HG02759 (cell line): ENCODE results near the gene FGR.

Experiments
- ATAC-seq: cut with Tn5 transposase; IDR thresholded peaks from one replicate; pipeline ENCODE4 v1.9.1; 2021; ENCODE audit warnings: mild to moderate bottlenecking, moderate library complexity; ENCODE audit not compliant: unreplicated experiment

Gene FGR

DNA sequence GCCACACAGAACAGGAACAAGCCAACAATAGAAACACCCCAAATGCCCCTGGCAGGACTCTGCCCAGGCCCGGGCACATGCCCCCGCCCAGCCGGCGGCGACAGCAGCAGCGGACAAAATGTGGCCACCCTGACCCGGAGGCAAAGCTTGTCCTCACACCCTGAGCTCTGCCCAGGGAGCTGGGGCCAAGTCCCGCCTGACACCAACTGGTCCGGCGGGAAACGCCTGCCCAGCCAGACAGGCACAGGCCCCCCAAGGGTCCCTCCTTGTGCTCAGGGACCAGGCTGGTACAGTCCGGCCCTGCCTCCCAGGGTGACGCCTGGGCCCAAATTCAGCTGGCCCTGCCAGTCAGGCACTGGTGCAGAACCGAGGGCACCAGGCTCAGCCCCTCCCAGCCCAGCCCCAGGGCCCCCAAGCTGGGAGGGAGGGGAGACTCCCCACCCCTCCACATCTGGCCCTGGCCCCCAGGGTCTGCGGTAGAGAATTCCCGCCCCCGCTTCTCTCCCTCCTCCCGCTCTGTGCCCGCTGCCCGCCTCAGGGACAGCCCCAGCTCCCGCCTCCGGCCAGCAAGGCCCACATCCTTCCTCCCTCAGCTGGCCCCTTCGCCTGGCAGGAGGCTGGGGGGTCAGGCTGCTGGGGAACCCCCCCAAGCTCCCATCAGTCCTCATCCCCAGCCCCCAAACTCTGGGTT is 33.1 kb downstream of the FGR start:
- no peak for ATAC-seq

DNA sequence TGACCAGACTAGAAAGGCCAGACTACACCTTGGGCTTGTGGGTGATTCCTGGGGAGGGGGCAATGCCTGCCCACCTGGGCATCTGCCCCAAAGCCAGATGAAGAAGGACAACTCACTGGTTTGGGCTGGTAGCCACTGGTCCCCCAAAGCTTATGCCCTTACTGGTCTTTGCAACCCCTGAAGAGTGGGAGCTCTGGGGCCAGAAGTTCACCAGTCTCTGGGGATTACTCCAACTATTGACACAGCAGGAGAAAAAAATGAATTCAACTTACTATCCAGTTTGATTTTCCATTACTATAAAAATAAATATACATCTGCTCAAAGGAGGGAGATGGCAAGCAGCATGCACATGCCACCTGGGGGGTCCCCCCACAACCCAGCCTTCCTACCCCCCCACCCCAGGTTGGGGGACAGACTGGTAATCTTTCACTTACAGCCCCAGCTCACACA is 33.6 kb downstream of the FGR start:
- no peak for ATAC-seq

DNA sequence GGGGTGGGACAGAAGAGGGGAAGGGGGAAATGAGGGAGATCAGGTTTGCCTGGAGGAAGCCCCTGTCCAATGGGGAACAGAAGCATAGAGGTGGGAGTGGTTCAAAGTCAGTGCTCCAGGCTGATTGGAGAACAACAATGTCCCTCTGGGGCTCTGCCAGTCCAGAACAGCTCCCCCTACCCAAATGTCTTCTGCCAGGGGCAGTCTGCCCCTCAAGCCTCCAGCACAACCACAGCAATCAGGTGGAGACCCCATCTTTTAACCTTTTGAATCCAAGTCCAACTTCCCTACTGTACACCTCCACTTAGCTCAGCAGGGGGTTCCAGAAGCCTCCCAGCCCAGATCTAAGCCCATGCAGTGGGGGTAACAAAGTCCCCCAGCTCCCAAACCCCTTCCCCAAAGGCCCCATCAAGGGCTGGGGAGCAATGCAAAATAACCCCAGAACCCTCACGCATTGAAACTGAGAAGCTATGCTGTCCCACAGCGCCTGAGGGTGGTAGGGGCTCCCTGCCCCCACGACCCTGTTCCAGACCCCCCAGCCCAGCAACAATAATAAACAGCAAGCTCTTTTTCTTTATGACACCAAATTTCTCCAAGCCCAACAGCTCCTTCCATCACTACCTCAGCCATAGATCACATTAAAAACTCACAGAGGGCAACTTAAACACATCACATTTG is 34.3 kb downstream of the FGR start:
- no peak for ATAC-seq

DNA sequence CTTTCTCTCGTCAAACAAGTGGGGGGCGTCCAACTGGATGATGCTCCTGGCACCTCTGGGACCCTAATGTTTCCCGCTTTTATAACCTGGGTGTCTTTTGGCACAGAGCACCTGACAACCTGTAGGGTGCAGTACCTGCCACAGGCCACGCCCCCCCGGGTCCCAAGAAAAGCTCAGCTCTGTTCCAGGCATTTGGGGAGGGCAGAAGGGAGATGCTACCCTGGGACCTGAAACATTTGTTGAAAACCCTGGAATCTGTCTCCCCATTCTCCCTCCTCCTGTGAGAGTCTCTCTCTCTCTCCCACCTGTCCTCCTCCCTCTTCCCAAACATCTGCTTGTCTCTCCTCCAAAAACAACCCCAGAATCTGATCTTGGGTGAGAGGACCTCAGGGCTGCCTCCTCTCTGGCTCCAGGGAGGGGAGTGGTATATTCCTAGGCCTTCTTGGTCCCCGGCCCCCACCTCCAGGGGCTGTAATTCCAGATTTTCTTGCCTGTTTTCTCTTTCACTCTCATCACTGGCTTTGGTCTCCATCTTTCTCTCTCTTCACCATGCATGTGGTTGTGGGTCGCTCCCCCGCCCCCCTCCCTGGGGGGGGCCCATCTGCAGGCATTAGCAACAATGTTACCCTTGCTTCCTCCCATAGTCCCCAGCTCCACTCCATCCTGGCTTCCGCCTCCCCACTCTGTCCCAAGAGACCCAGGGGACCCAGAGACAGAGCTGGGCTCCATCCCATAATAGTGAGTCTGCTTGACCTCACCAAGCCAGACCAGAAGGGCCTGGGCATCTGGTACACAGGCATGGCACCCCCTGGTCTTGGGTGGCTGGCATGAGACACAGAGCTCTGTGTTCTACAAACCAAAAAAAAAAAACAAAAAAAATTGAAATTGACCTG is 35.1 kb downstream of the FGR start:
- no peak for ATAC-seq

DNA sequence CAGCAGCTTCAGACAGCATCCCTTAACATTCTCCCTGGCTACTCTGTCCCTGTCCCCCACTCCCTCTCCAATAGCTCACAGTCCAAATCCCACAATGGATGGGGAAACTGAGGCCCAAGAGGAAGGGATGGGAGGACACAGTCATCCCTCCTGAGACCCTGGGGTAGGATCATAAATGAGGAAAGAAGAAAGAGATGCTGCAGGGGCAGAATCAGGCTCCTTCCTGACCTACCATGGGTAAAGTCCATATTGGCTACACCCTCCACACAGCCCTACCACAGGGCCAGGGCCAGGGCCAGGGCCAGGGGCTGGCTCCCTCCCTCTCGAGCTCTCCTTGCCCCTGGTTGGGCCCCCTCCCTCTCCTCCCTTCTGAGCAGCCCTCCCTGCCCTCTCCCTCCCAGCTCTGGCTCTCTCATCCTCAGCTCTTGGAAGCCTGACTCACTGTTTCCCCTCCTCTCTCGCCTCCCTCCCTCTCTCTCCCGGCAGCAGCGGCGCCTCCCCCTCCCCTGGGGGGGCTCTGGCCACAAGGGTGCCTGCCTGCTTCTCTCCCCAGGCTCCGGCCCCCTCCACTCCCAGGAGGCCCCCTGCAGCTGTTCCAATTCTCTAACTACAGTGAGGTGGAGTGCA is 36.0 kb downstream of the FGR start:
- ATAC-seq = no peak

DNA sequence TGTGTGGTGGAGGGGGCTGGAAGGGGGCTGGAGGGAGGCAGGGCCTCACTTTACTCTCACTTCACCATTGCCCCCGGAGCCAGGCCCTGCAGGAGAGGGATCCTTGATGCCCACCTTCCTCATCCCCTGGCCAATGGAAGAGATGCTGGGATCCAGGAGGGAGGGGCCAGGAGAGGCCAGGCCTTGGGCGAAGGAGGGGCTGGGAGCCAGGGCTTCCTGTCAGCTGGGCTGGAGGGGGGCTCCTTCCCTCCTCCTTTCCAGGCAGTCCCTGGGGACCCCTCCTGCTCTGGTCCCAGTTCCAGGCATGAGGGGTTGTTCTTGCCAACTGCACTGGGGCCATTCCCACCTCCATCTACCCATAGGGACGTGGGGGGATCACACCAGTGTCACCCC is 36.7 kb downstream of the FGR start:
- no peak for ATAC-seq

DNA sequence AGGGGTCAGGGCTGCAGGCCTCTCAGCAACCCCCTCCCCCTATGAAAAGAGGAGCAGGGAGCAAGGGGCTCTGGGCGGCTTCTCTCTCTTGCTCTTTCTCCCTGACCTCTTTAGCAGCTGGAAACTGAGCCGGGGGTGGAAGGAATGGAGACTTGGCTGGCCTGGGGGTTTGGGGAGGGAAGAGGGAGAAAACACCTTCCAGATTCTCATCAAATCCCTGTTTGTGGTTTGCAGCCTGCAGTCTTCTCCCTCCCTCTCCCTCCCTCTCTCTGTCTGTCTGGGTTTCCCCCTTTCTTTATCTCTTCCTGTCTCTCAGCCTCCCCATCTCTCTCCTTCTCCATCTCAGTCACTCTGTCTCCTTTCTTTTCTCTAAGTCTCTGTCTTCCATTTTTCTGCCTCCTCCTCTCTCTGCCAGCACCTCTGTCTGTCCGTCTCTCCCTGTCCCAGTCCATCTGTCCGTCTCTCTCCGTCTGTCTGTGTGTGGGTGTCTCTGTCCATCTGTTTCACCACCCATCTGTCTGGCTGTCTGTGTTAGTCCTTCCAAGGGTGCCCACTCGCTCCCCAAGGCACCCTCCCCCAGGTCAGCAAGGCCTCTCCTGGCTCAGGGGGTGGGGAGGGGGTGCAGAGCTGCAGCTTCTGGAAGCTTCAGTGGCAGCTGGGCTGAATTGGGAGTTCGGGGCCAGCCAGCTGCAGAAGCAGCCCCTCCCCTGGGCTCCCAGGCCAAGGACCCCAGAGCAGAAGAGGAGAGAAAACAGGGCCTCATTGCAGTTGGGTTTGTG is 37.3 kb downstream of the FGR start:
- no peak for ATAC-seq

DNA sequence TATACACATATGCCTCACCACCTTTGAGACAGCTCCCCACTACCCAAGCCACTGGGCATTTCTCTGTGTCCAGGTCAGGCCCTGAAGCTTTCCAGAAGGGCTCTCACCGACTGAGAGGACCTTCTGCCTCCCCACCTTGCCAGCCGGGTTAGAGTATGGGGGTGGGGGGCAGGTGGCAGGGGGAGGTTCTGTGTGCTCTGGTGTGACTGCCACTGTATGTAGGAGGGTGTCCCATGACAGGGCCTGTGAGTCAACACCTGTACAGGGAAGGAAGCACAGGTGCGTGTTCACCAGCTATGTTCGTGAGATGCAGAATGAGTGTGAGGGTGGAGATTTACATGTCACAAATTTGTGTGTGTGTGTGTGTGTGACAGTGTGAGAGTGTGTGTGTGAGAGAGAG is 38.0 kb downstream of the FGR start:
- ATAC-seq = no peak

DNA sequence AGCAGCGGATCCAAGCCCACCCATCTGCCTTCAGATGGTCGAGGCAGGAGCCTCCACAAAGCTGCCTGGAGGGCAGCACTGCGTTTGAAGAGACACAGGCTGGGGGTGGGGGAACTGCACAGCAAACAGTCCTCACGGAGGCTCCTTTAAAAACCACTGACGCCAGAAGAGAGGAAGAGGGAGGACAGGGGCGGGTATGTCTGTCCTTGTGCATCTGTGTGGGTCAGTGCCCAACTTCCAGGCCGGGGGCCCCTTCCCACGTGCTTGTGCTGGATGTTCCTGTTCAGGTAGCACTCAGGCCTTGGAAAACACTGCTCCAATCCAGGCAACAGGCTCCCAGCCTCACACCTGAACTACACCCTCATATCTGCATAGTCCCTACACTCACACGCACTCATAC is 38.7 kb downstream of the FGR start:
- no peak for ATAC-seq

DNA sequence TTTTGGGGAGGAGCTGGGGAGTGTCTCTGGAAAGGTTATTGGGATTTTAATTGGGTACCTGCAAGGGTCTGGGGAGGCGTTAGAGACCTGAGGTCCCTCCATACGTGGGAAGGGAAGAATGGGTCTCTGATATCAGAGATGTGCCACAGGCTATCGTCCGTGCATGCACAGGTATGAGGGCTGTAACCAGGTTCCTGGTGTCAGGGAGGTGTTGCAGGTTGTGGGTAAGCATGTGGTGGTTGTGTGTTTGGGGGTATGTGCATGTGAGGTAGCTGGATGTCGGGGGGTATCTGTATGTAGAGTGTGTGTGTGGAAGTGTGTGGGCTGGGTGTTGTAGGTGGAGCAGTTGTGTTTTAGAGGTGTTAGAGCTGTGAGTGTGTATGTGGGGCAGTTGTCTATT is 39.4 kb downstream of the FGR start:
- no peak for ATAC-seq

DNA sequence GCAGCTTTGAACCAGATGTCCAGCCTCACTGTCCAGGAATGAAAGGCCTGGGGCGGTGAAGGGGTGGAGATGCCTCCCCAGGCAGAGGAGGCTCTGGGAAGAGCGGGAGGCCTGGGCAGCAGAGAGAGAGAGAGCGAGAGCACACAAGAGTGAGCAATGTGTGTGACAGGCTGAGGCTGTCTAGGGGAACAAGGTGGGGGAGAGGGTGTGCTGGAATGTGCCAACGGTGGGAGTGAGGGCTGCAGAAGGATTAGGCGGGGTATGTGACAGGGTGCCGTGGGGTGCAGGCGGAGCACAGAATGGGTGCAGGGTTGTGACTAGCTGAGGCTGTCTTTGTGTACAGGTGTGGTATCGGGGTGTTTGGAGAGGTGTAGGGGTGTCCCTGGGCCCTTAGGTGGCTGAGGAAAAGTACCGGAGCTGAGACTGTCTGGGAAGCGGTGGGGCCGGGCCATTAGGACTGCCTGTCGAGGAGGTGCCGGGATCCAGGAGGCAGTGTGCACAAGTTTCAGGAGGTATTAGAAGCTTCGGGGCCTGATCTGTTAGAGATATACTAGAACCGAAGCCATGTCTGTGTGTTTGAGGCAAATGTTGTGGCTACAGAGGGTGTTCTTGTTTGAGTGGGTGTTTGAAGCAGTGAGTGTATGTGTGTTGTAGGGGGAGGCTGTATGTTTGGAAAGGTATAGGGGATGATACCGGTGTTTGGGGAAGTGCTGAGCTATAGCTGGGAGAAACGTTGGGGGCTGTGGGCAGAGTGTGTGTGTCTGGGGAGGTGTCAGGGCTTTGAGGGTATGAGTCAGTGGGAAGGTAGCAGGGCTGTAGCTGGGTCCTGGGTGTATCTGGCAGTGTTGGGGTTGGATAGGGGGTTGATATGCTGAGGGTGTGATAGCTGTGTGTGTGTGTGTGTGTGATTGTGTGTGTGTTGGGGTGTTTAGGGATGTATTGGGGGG is 40.1 kb downstream of the FGR start:
- no peak for ATAC-seq

DNA sequence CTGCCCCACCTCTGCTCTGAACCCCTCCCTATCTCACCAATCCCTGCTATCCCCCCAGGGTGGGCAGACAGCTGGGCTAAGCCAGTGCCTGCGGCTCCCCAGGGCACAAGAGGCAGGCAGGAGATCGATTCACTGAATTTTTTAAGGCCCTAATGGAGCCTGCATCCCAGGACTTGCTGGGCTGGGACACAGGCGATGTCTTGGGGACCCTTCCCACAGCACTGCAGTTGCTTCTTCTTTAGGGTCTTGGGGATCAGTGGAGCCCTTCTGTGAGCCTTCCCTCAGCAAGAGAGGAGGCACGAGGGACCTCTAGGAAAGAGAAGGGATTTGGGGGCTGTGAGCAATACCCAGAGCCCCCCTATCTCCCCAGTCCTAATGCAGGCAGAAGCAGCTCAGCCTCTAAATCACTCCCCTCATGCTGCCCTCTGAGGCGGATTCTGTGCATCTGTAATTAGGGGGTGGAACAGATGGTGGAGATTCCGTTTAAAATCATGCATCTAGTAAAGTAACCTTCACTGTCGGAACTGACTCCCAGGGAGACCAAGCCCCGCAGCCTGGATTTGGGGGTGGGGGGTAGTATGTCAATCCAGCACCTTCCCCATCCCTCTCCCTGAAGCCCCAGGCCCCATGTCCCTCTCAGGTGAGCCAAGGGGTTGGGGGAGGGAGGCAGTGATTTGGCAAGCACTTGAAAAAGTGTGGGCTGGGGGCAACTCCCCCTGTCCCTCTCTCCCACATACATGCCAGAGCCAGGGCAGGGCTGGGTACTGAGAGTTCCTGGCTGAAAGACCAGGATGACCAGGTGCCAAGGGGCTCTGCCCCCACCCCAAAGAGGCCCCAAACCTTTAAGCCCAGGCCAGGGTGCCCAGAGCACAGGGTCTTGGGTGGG is 41.1 kb downstream of the FGR start:
- no peak for ATAC-seq

DNA sequence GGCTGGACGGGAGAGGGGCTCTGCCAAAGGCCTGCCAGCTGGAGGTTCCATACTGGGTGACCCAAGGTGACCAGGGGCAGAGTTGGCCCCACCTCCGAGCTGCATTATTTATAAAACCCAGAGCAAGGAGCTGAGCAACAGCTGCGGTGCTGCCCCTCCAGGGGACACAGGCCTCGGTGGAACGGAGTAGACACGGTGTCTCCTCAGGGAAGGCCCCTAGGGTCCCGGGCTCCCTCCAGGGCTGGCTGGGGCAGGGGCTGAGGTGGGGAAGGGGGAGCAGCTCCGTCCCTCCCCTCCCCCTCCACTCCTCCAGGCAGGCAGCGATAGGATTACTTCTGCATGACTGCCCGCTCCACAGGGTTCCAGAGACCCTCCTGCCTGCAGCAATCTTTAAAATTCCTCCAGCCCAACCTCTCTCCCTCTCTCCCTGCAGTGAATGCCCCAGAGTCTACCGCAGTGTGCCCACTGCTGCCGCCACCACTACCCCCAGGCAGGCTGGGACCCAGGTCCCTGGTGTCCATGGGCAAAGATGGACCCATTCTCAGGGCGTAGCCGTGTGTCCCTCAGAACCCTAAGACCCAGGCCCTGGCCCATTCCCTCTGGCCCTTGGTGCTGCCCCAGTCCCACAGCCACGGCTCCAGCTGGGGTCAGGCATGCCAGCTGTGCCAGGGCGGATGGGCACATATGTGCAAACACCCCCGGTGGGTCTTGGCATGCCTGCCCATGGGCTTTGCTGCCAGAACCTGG is 41.9 kb downstream of the FGR start:
- ATAC-seq = no peak

DNA sequence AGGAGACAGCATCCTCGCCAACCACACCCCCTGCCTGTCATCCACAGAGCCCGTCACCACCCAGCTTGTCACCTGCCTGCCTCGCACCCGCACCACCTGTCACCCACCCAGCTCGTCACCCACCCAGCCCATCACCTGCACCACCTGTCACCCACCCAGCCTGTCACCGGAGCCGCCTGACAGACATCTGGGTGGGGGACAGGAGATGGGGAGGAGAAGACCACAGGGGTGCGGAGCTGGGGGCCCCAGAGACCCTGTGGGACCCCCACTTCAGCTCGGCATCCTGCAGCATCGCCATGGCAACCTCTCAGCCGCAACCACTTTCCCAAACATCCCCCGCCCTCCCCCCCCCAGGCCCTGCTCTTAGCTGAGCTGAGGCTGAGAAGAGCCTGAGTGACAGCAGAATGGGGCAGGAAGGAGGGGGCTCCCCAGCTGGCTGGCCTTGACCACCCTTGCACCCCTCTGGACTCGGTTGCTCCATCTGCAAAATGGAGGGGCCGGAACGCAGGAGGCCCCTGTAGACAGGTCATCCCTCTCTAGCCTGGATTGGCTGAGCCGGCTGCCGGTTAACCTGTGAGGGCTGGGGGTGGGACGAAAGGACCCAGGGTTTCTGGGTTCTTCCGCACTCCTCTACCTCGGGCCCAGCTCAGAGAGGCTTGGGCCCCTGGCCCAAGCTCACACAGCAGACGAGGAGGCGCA is 42.6 kb downstream of the FGR start:
- ATAC-seq = no peak

DNA sequence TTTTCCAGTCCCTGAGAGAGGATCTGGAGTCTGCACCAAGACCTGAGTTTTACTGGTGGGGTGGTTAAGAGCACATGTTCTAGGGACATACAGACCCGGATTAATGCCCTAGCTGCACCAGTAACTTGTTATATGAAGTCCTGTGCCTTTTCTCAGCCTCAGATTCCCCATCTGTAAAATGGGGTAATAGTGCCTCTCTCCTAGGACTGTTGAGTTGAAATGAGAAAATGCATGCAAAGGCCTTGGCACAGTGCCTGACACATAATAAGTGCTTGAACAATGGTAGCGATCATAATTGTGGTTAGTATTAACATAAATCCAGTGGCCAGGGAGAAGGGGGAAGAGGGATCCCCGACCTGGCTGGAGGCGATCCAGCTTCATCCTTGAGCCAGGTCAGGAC is 43.4 kb downstream of the FGR start:
- ATAC-seq = no peak

DNA sequence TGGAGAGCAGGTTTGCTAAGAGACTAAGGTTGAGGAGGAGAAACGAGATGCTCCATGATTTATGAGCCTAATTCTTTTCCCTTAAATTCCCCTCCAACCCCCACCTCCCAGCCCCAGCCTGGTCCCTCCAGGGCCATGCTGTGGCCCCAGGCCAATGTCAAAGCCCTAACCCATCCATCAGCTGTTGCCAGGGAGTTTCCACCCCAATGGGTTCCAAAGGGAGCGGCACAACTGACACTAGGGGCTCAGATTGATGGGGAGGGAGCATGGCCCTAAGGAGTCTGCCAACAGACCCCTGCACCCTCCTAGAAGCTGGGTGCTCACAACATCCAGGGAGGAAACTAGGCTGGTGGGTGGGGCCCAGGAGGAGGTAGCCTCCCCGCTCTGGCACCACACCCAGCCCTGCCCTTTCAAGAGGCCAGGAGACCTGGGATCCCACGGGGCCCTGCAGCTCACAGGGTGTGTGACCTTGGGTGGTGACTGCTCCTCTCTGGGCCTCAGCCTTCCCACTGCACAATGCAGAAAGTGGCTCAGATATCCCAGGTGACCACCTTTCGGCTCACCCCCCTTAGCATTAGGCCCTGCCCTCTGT is 44.0 kb downstream of the FGR start:
- ATAC-seq = no peak
